ENCODE results near the gene SFXN3.
A peak's percentile ranks its signal among the peaks of the same experiment; 100 is the strongest.
"Not testable (repeated sequence)": the region's sequence is repeated elsewhere in the genome, so short reads cannot be mapped to it uniquely, and the experiment has no call there.

SFXN3 gene

GRCh38 chr10:101030496-101031127, 422 bp upstream of the SFXN3 start:
- DNase-seq (ENCODE audit: low read depth) = no peak
- H3K4me3 ChIP-seq (ENCODE audit: control insufficient read depth, low read depth, low read length) = peak overlapping the region; percentile 86
- TF ChIP-seq, protein P1, sequence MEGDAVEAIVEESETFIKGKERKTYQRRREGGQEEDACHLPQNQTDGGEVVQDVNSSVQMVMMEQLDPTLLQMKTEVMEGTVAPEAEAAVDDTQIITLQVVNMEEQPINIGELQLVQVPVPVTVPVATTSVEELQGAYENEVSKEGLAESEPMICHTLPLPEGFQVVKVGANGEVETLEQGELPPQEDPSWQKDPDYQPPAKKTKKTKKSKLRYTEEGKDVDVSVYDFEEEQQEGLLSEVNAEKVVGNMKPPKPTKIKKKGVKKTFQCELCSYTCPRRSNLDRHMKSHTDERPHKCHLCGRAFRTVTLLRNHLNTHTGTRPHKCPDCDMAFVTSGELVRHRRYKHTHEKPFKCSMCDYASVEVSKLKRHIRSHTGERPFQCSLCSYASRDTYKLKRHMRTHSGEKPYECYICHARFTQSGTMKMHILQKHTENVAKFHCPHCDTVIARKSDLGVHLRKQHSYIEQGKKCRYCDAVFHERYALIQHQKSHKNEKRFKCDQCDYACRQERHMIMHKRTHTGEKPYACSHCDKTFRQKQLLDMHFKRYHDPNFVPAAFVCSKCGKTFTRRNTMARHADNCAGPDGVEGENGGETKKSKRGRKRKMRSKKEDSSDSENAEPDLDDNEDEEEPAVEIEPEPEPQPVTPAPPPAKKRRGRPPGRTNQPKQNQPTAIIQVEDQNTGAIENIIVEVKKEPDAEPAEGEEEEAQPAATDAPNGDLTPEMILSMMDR (conservative IDR thresholded peaks at IDR 0.05; ENCODE audit: control insufficient read depth, insufficient read depth, low read depth, low read length) = no peak

GRCh38 chr10:101031796-101032636, 982 bp downstream of the SFXN3 start:
- H3K4me3 ChIP-seq (ENCODE audit: control insufficient read depth, low read depth, low read length) = peak overlapping the region; percentile 86
- peak; percentile 56 for DNase-seq (ENCODE audit: low read depth)
- TF ChIP-seq, protein P1 (conservative IDR thresholded peaks at IDR 0.05; ENCODE audit: control insufficient read depth, insufficient read depth, low read depth, low read length) = no peak

- peak overlapping the region; percentile 86 for H3K4me3 ChIP-seq (ENCODE audit: control insufficient read depth, low read depth, low read length)
- DNase-seq (ENCODE audit: low read depth) = peak; percentile 88
- TF ChIP-seq, protein P1 (conservative IDR thresholded peaks at IDR 0.05; ENCODE audit: control insufficient read depth, insufficient read depth, low read depth, low read length) = no peak
Measured at GRCh38 chr10:101032637-101033224, 1.7 kb downstream of the SFXN3 start.

DNA sequence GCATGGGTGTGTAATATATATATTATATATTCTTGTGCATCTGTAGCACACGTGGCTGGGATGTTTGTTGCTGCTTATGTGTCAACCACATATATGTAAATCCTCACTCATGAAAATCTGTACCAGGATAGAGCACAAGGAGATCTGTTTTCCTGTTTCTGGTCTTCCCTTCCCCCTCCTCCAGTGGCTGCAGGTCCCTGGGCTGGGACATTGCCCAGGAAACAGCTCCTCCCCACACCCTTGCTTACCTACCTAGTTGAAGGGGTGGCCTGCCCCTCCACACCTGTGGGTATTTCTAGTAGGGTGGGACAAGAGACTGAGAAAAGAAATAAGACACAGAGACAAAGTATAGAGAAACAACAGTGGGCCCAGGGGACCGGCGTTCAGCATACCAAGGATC, 2.2 kb downstream of the SFXN3 start:
- no peak for DNase-seq (ENCODE audit: low read depth)
- TF ChIP-seq, protein P1 (conservative IDR thresholded peaks at IDR 0.05; ENCODE audit: control insufficient read depth, insufficient read depth, low read depth, low read length) = no peak
- peak overlapping the region; percentile 86 for H3K4me3 ChIP-seq (ENCODE audit: control insufficient read depth, low read depth, low read length)

- DNase-seq (ENCODE audit: low read depth); H3K4me3 ChIP-seq (ENCODE audit: control insufficient read depth, low read depth, low read length): not testable (repeated sequence)
Measured at GRCh38 chr10:101034404-101034803, 3.4 kb downstream of the SFXN3 start.

GRCh38 chr10:101035314-101035713, 4.3 kb downstream of the SFXN3 start:
- no peak for DNase-seq (ENCODE audit: low read depth)
- TF ChIP-seq, protein P1 (conservative IDR thresholded peaks at IDR 0.05; ENCODE audit: control insufficient read depth, insufficient read depth, low read depth, low read length) = no peak
- H3K4me3 ChIP-seq (ENCODE audit: control insufficient read depth, low read depth, low read length) = no peak overlapping the region

Data from fibroblast of mammary gland (primary cell).